ENCODE measurements around the gene TMED1.
"Not testable (repeated sequence)": the region's sequence is repeated elsewhere in the genome, so short reads cannot be mapped to it uniquely, and the experiment has no call there.

The TMED1 gene

GRCh38 chr19:10848230-10848856 is 12.3 kb upstream of the TMED1 start, which contains the start of gene C19orf38:
TSS of gene C19orf38 (plus strand) at chr19:10848415. CDS start at chr19:10848509, 94 bp downstream.
- H3K4me3 ChIP-seq (replicated peaks; ENCODE audit: low read depth, low read length) = no peak within 1 kb of the TSS
- no peak for DNase-seq (ENCODE audit: extremely low read depth, low read depth)
- TF ChIP-seq CTCF (IDR thresholded peaks at IDR 0.05; ENCODE audit: low read depth, low read length, missing control alignments) = no peak

- DNase-seq (ENCODE audit: extremely low read depth, low read depth) = no peak
- TF ChIP-seq CTCF (IDR thresholded peaks at IDR 0.05; ENCODE audit: low read depth, low read length, missing control alignments) = no peak
These were observed 10.6 kb upstream of the TMED1 start for GRCh38 chr19:10846500-10847202.

GRCh38 chr19:10842788-10843187 is 6.8 kb upstream of the TMED1 start:
- no peak for DNase-seq (ENCODE audit: extremely low read depth, low read depth)
- H3K4me3 ChIP-seq (replicated peaks; ENCODE audit: low read depth, low read length) = no peak overlapping the region
- TF ChIP-seq CTCF (IDR thresholded peaks at IDR 0.05; ENCODE audit: low read depth, low read length, missing control alignments) = no peak

More at GRCh38 chr19:10846500-10847202, 10.6 kb upstream of the TMED1 start:
- no peak overlapping the region for H3K4me3 ChIP-seq (replicated peaks; ENCODE audit: low read depth, low read length)

GRCh38 chr19:10839114-10840050 is 3.4 kb upstream of the TMED1 start:
- no peak for DNase-seq (ENCODE audit: extremely low read depth, low read depth)
- no peak for TF ChIP-seq CTCF (IDR thresholded peaks at IDR 0.05; ENCODE audit: low read depth, low read length, missing control alignments)
- H3K4me3 ChIP-seq (replicated peaks; ENCODE audit: low read depth, low read length) = no peak overlapping the region

- TF ChIP-seq CTCF (IDR thresholded peaks at IDR 0.05; ENCODE audit: low read depth, low read length, missing control alignments) = no peak
- H3K4me3 ChIP-seq (replicated peaks; ENCODE audit: low read depth, low read length) = no peak overlapping the region
- DNase-seq (ENCODE audit: extremely low read depth, low read depth) = no peak
These were observed 2.4 kb upstream of the TMED1 start for GRCh38 chr19:10838377-10838776.

GRCh38 chr19:10837649-10838048 is 1.6 kb upstream of the TMED1 start:
- H3K4me3 ChIP-seq (replicated peaks; ENCODE audit: low read depth, low read length); DNase-seq (ENCODE audit: extremely low read depth, low read depth): not testable (repeated sequence)

All from HFF-Myc (cell line).